HUDEP-2 (cell line): Measurements from ENCODE around the gene CBARP.
A peak's percentile ranks its signal among the peaks of the same experiment; 100 is the strongest.

Experiments used
- DNase-seq, 76 experiments: peaks; one replicate each; lab custom pipeline; 2025; ENCODE audit not compliant: unreplicated experiment in 76 of 76; lab: John Stamatoyannopoulos, UW

CBARP gene

GRCh38 chr19:1266129-1266915 is 28.5 kb upstream of the CBARP start:
- DNase-seq: peak in 72 of 76 experiments; percentile 54 to 99 (median 94)

GRCh38 chr19:1265615-1266128 is 27.9 kb upstream of the CBARP start:
- DNase-seq: peak in 29 of 76 experiments; percentile 19 to 66 (median 43)

GRCh38 chr19:1264801-1265614 is 27.2 kb upstream of the CBARP start:
- DNase-seq: peak in 11 of 76 experiments; percentile 22 to 51 (median 33)

- DNase-seq: peak in 48 of 76 experiments; percentile 17 to 72 (median 50)
These were observed 25.4 kb upstream of the CBARP start for GRCh38 chr19:1263188-1263587.

- peak in 5 of 76 experiments; percentile 58 to 75 (median 62) for DNase-seq
These were observed 24.9 kb upstream of the CBARP start for GRCh38 chr19:1262623-1263123.

- DNase-seq: peak in 61 of 76 experiments; percentile 29 to 90 (median 69)
These were observed 24.2 kb upstream of the CBARP start for GRCh38 chr19:1261798-1262622.

GRCh38 chr19:1261538-1261797 is 23.7 kb upstream of the CBARP start:
- peak in 6 of 76 experiments; percentile 26 to 59 (median 52) for DNase-seq

GRCh38 chr19:1260749-1261537 is 23.1 kb upstream of the CBARP start:
- peak in 73 of 76 experiments; percentile 65 to 99 (median 97) for DNase-seq

- no peak for DNase-seq
These were observed 22.3 kb upstream of the CBARP start for GRCh38 chr19:1259876-1260748.

GRCh38 chr19:1259206-1259875 is 21.5 kb upstream of the CBARP start:
- peak in 56 of 76 experiments; percentile 21 to 83 (median 50) for DNase-seq

- DNase-seq: no peak
These were observed 21.0 kb upstream of the CBARP start for GRCh38 chr19:1258707-1259205.

- DNase-seq: no peak
These were observed 20.3 kb upstream of the CBARP start for GRCh38 chr19:1258163-1258492.

GRCh38 chr19:1257475-1258162 is 19.8 kb upstream of the CBARP start:
- DNase-seq: no peak

- DNase-seq: no peak
These were observed 19.1 kb upstream of the CBARP start for GRCh38 chr19:1256646-1257474.

GRCh38 chr19:1255186-1256161 is 17.7 kb upstream of the CBARP start:
- no peak for DNase-seq
